ENCODE data around the gene LRRC14B. TPM values are rescaled to one million over a fixed set of nuclear protein-coding genes. Genes with fewer than 3 reads are reported as not detected.
"Not testable (repeated sequence)": the region's sequence is repeated elsewhere in the genome, so short reads cannot be mapped to it uniquely, and the experiment has no call there.

Gene LRRC14B
- polyA plus RNA-seq, 1 donor (not counting 4 experiments of a cell fraction or from before 2014, with no cell fraction given), result not detected

- DNase-seq (ENCODE audit: low read depth, low spot score) (no peak), FAIRE-seq (no peak)
- H3K4me1 ChIP-seq (ENCODE audit: control insufficient read depth, extremely low read depth, insufficient read depth, low read length), result no peaks in the 10 kb centered on the region
- no peak overlapping the region for H3K9ac ChIP-seq (ENCODE audit: control insufficient read depth, extremely low read depth, insufficient read depth, low read length)
- H3K36me3 ChIP-seq (ENCODE audit: control insufficient read depth in 2 of 2, extremely low read depth in 1 of 2, insufficient read depth in 2 of 2, low read length in 2 of 2), result no peaks in the 10 kb centered on the region
- no peaks in the 10 kb centered on the region for H4K20me1 ChIP-seq (ENCODE audit: control insufficient read depth, extremely low read depth, insufficient read depth, low read length)
- no peak overlapping the region for H2AFZ ChIP-seq (ENCODE audit: control insufficient read depth, low read length)
- H3K9me3 ChIP-seq (ENCODE audit: control insufficient read depth, low read depth, low read length), result no peaks in the 10 kb centered on the region
- H3K4me2 ChIP-seq (ENCODE audit: control insufficient read depth, extremely low read depth, insufficient read depth, low read depth, low read length), result no peak overlapping the region
- no peaks in the 10 kb centered on the region for H3K9me1 ChIP-seq (ENCODE audit: control insufficient read depth, extremely low read depth, insufficient read depth, low read length)
- no peaks in the 10 kb centered on the region for H3K79me2 ChIP-seq (ENCODE audit: control insufficient read depth, insufficient read depth, low read length)
- TF ChIP-seq EZH2 (IDR thresholded peaks at IDR 0.05; ENCODE audit: low read length), result no peak
- TF ChIP-seq CTCF (optimal IDR thresholded peaks at IDR 0.05 in 1 of 3, IDR thresholded peaks at IDR 0.05 in 1 of 3, conservative IDR thresholded peaks at IDR 0.05 in 1 of 3; ENCODE audit: extremely low read depth in 1 of 3, insufficient read depth in 2 of 3, low read length in 3 of 3), result no peak
- dilution Hi-C loops (cut with MboI; ENCODE audit: extremely low pct_ligation_motif_present, low sequenced_read_pairs), result no loop called here
- peaks cover 19% of the 10 kb centered on the region for H3K27me3 ChIP-seq (ENCODE audit: control insufficient read depth, extremely low read depth, insufficient read depth, low read length)
- H3K27ac ChIP-seq (ENCODE audit: control insufficient read depth, insufficient read depth, low read length), result no peak overlapping the region
- H3K4me3 ChIP-seq (ENCODE audit: control insufficient read depth in 2 of 3, extremely low read depth in 1 of 3, insufficient read depth in 2 of 3, low read depth in 1 of 3, low read length in 3 of 3), result no peak overlapping the region
Measured at GRCh38 chr5:196350-196749, 5.1 kb downstream of the LRRC14B start.

DNA sequence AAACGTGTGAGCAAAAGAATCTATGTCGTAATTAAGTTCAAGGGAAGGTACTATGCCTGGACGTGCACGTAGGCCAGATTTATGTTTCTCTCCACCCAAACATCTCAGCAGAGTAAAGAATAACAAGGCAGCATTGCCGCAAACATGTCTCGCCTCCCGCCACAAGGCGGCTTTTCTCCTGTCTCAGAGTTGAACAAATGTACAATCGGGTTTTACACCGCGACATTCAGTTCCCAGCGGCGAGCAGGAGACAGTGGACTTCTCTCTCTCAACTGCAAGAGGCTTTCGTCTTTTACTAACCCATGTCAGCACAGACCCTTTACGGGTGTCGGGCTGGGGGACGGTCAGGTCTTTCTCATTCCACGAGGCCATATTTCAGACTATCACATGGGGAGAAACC, 5.7 kb downstream of the LRRC14B start:
- H3K4me2 ChIP-seq (ENCODE audit: control insufficient read depth, extremely low read depth, insufficient read depth, low read depth, low read length); H3K79me2 ChIP-seq (ENCODE audit: control insufficient read depth, insufficient read depth, low read length); H3K4me1 ChIP-seq (ENCODE audit: control insufficient read depth, extremely low read depth, insufficient read depth, low read length); dilution Hi-C loops (cut with MboI; ENCODE audit: extremely low pct_ligation_motif_present, low sequenced_read_pairs); H3K9ac ChIP-seq (ENCODE audit: control insufficient read depth, extremely low read depth, insufficient read depth, low read length); H3K36me3 ChIP-seq (ENCODE audit: control insufficient read depth in 2 of 2, extremely low read depth in 1 of 2, insufficient read depth in 2 of 2, low read length in 2 of 2); H3K9me3 ChIP-seq (ENCODE audit: control insufficient read depth, low read depth, low read length); H3K27ac ChIP-seq (ENCODE audit: control insufficient read depth, insufficient read depth, low read length); FAIRE-seq; H3K9me1 ChIP-seq (ENCODE audit: control insufficient read depth, extremely low read depth, insufficient read depth, low read length); H3K4me3 ChIP-seq (ENCODE audit: control insufficient read depth in 2 of 3, extremely low read depth in 1 of 3, insufficient read depth in 2 of 3, low read depth in 1 of 3, low read length in 3 of 3); H4K20me1 ChIP-seq (ENCODE audit: control insufficient read depth, extremely low read depth, insufficient read depth, low read length); H2AFZ ChIP-seq (ENCODE audit: control insufficient read depth, low read length); DNase-seq (ENCODE audit: low read depth, low spot score): not testable (repeated sequence)
- H3K27me3 ChIP-seq (ENCODE audit: control insufficient read depth, extremely low read depth, insufficient read depth, low read length), result peaks cover 12% of the 10 kb centered on the region
- TF ChIP-seq CTCF (optimal IDR thresholded peaks at IDR 0.05 in 1 of 3, IDR thresholded peaks at IDR 0.05 in 1 of 3, conservative IDR thresholded peaks at IDR 0.05 in 1 of 3; ENCODE audit: extremely low read depth in 1 of 3, insufficient read depth in 2 of 3, low read length in 3 of 3), result peak in 1 of 3 experiments; percentile 41
